CD4-positive, alpha-beta T cell treated with Interleukin-6 for 4 hours (primary cell): Measurements from ENCODE around the gene DNAJA2.

ENCODE experiments used
- DNase-seq: peaks from one replicate; pipeline ENCODE4 v3.0.0-alpha.2; 2020; ENCODE audit warnings: mixed read lengths

DNAJA2 gene

DNA sequence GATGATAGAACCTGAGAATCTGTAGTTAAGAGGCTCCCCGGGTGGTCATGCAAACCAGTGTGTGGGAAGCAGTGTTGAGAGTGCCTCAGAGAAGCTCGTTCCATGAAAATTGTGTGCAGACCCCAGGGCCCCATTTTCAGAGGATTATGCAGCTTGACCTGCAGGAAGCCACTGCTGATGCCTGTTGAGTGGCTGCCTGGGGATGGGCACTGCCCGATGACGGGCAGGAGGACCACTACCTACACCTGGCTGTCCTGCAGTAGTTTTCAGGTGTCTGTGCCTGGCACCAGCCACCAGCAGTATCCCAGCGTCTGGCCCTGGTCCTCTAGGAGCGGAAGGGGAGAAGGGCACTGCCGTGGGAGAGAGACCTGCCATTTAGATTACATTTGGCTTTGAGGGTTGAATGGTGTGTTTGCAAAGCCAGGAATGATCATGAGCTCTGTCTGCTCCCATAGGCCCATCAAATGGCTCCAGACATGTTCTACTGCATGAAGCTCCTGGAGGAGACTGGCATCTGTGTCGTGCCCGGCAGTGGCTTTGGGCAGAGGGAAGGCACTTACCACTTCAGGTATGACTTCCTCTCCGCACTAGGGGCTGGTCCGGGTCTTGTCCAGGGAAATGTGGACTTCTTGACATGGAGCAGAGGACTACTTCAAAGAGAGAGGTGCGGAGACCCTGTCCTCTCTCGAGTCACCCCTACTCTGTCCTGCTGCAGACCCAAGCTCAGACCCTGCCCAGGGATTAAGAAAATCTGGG, 46.8 kb downstream of the DNAJA2 start:
- DNase-seq, result no peak

DNA sequence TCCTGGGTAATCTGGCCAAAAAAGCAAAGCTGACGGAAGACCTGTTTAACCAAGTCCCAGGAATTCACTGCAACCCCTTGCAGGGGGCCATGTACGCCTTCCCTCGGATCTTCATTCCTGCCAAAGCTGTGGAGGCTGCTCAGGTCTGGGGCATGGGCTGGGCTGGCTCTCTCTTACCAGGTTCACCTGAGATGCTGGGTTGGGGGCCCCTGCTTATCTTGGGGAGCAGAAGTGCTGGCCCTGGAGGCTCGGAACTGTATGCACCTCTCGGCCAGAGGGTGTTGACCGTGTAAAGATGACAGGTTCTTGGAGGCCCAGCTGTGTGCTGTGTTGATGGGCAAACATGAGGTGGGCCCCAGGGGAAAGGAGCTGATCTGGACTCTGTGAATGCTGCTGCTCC, 49.1 kb downstream of the DNAJA2 start:
- no peak for DNase-seq

DNA sequence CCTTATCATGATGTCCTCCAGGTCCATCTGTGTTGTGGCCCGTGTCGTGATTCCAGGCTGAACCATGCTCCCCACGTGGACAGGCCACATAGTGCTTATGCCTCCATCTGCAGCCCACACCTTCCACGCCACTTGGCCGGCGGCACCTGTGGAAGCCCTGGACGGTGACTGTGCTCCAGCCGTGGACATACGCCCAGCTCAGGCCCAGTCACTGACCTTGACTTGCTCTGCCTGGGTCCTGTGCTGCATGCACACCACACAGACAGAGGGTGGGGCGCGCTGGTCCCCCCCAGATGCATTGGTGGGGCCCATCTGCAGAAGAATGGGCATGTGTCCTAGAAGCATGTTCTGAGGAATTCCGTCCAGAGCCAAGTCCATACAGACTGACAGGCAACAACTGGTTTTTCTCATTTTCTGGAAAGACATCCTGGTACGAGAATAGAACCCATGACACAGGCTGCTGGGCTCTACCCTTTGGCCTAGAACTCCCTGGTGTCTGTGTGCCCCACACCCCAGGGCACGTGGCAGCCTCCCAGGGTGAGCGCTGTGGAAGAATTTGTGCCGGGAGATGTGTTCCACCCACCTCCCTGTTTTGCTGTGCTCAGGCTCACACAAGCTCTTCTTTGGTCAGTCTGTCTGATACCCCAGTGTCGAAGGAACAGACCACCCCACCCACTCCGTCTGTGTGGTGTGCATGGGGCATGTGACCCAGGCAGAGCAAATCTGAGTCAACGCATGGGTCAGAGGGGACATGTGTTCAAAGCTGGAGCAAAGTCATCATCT, 49.8 kb downstream of the DNAJA2 start:
- no peak for DNase-seq

DNA sequence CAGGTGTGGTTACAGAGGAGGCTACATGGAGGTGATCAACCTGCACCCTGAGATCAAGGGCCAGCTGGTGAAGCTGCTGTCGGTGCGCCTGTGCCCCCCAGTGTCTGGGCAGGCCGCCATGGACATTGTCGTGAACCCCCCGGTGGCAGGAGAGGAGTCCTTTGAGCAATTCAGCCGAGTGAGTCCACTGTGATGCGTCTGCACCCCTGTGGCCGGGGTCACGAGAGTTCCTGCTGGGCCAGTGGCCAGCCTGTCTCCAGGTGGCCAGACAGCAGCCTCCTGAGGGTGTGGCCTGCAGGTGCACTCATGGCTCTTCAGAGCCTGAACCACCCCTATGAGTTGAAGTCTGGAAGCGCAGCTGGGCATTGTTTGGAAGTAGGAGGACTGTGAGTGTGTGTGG, 51.2 kb downstream of the DNAJA2 start:
- no peak for DNase-seq

DNA sequence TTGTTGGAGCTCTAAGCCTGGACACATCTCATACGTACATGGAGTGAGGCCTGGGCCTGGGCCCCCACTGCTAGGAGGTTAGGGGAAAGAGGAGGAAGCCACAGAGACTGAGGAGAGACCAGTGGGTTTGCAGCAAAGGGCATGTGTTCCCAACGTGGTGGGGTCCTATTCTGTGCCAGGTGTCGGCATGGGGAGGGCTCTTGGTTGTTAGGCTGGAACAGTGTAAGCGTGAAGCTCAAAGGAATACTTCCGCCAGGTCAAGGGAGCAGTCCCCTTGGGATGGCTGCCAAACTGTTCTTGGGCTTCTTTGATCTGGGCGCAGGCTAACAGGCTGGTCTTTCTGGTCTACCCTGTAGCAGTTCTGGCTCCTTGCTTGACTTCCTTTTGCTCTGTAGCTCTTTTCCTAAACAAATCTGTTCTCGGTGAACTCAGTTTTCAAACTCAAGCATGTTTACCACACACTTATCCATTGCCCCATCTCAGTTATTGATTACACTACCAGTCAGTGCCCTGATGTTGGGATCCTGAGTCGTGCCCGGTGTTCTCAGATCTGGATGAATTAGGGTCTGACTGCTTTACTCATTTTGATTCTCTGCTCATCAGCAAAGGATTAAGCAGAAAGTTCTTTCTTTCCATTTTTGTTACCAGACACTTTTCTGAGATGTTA, 52.9 kb downstream of the DNAJA2 start:
- no peak for DNase-seq

DNA sequence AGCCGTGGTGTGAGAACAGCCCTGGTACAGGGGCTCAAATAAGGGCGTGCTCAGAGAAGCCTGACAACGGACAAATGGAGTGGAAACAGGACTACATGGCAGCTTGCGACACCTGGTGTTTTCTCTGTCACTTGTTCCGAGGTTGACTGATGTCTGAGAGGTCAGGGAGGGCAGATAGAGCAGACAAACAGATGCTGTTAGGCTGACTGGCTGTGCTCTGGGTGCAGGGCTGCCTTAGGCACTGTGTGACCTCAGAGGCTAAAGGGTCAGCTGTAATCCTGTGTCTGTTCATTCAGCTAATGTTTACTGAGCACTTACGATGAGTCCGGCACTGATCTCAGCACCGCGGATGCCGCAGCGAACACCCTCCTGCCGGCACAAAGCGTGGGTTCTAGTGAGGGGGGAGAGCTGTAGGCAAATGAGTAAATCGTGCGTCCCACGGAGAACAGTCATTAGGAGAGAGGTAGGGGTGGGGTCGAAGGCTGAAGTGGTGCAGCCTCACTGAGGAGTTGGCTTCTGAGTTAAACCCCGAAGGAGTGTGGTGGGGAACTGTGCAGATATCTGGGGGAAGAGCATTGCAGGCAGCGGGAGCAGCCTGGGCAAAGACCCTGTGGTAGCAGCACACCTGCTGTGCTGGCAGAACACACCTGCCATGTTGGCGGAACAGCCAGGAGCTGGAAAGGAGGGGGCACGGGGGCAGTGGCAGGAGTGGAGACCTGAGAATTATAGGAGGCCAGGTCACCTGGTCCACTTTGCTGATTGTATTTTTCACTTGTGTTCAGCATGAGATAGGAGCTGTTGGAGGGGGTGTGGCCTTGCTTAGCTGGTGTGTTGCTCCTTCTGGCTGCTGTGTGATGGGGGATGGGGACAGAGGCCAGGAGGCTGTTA, 54.3 kb downstream of the DNAJA2 start:
- DNase-seq, result no peak

DNA sequence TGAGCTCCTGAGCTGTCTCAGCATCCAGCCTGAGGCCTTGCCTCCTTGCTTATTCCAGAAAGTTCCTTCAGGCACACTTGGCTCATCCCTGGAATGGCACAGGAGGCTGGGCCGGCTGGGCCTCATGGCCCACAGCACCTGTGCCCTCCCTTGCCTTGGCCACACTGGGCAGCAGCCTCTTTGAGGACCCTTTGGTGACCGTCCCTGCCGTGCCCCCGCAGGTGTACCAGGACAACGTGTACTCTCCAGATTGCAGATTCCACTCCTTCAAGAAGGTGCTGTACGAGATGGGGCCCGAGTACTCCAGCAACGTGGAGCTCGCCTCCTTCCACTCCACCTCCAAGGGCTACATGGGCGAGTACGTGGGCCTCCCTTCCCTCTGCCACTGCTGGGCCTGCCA, 55.1 kb downstream of the DNAJA2 start:
- DNase-seq, result no peak

DNA sequence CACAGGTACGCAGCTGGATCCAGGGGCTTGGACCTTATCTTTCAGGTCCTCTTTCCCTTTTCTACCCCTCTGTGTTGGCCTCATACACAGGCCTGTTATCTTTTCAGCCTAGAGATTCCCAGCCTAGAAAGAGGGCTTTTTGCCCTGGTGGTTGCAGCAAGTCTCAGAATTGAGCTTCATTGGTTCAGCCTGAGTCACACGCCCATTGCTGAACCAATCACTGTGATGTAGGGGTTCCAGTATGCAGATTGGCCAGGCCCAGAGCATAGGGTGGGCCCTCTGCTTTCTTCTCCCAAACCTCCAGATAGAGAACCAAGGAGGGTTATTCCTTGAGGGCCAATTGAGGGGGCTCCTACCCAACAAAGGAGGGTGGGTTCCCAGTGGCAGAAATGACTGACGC, 56.5 kb downstream of the DNAJA2 start:
- no peak for DNase-seq

DNA sequence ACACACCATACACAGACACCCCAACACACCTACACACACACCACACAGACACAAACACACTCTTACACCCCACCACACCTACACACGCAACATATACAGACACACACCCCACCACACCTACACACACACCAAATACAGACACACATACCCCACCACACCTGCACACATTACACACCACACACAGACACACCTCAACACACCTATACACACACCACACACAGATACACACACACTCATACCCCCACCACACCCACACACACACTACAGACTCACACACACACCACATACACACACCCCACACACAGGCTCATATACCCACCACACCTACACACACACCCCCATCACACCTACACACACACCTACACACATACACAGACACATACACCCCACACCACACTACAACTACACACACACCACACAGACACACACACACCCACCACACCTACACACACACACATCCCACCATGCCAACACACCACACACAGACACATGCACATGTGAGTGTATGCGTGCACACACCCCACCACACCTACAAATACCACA, 57.9 kb downstream of the DNAJA2 start:
- no peak for DNase-seq

DNA sequence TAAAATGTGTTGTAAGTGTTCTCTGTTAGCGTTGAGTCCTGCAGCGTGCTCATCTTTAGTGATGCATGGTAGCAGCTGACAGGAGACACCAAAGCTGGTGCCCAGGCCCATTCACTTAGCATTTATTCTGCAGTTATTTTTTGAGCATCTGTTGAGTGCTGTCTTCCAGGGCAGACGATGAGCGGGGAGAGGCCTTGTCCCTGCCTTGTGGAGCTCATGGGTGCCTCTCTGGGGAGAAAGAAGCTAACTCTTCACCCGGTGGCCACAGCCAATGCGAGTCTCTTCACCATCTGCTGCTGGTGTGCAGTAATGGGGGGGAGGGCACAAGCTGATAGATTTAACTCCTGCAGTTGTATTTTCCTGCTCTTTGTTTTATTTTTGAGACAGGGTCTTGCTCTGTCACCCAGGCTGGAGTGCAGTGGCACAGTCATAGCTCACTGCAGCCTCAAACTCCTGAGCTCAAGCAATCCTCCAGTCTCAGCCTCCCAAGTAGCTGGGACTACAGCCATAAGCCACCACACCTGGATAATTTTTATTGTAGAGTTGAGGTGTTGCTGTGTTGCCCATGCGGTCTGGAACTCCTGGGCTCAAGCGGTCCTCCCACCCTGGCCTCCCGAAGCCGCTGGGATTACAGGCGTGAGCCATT, 58.8 kb downstream of the DNAJA2 start:
- no peak for DNase-seq

DNA sequence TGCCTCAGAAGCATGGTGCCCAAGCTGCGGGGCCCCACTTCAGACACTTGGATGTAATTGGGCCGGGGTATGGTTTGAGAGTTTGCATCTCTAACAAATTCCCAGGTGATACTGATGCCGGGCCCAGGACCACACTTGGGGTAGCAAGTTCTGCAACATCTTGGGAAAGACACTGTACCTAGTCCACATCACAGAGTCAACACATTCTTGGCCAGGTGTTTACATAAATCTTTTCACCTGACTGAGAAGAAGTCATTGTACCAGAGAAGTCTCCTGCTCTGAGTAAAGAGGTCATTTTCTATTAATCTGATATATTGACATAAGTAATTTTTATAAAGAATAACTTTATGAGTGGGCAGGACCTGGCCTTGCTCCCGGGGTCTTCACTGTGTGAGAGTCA, 61.8 kb downstream of the DNAJA2 start:
- no peak for DNase-seq

DNA sequence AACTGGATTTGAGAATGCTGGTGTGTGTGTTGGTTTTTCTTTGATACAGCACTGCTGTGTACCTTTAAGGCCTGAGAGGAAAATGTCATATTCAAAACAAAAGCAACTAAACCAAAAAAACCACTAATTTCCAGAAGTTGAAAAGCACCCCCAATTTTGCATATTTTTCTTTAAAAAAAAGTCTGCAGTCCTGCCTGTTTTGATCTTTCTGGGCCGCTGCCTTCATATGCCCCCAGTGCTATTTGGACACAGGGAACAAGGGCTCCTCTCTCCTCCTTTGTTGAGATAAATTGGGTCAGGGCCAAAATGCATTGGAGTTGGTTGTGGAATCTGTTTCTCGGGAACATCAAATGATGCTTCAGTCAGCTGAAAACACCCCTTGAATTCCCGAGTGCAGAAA, 62.4 kb downstream of the DNAJA2 start:
- no peak for DNase-seq

DNA sequence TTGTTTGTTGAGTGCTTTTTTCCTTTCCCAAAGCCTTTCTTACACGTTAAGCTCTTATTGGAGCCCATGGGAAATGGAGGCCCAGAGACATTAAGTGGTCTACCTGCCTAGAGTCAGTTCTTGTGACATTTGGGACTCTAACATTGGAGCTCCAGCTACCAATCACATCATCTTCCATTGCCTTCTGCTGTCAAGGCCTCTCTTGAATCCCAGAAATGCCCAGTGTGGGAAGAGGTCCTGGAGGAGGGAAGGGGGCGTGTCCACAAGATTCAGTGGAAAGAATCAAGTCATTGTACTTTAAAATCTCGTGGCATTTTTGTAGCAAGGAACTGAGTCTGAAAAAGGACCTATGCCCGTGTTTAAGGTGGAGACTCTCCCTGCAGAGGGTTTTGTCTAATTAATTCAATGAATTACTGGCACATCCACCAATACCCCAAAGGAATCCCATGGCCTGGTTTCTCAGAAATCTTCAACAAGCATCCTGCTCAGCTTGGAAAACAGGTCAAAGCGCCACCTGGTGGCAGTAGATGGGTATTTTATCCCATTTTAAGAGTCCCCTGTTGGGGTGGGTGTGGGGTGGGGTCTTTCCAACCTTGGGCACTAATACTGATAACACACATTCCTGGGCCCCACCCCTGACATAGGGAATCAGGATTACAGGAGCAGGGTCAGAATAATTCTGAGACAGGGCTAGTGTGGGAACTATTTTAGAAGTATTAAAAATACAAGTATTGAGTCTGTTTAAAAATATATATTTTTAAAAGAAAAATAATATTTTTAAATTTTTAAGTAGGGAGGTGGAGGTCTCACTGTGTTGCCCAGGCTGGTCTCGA, 64.7 kb downstream of the DNAJA2 start:
- DNase-seq, result peak; percentile 75

DNA sequence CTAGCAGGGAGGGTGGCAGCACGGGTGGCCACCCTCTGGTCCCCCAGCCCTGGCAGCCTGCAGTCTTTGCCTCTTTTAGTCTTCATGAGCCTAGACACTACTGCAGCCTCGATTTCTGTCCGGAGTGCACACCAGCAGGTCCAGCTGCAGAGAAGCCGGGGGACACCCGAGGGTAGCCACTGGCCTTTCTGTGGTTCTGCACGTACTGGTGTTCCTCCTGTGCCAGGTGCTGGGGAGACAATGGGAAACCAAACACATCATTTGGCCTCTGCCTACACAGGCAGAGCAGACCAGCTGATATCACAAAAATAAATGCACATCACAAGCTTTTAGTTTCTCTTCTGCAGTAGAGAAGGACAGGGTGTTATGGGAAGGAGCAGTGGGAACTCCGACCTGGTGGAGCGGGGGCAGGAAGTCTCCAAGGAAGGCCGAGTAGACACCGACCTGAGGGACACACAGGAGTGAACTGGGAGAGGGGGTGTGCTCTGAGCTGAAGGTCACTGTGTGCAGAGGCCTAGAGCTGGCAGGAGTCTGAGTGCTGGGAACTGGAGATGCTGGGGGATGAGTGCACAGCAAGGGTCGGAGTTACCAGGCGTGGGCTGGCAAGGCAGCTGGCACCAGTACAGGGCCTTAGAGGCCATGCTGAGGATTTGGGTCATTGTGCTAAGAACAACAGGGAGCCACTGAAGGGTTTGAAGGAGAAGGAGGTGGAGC, 66.3 kb downstream of the DNAJA2 start:
- DNase-seq, result no peak

DNA sequence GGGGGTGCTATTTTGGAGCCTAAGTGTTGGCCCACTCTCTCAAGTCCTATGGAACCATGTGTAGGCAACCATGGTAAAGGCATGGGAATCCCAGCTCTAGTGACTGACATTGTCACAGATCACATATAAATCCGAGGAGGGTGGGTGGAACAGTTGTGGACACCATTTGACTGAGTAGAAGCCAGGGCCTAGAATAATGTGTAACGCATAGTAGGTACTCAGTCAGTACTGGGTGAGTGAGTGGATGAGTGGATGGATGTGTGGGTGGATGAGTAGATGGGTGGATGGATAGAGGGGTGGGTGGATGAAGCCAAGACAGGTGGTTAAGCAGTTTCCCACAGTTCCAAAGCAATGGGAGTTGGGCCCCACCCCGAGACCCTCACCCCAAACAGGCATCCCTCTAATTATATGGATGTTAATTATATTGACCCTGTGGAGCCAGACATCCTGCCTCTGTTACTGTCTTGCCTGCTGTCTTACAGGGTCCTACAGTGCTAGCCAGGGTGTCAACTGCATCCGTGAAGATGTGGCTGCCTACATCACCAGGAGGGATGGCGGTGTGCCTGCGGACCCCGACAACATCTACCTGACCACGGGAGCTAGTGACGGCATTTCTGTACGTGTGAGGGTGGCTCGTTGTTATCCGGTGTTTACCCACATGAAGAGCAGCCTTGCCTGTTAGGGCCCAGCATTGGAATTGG, 67.0 kb downstream of the DNAJA2 start:
- no peak for DNase-seq
